Breast epithelium (tissue), 4 donors: ENCODE data around the gene FAM81A. TPM values are rescaled to one million over a fixed set of nuclear protein-coding genes. Genes with fewer than 3 reads are reported as not detected.

Experiments used
- DNase-seq, 2 donors: peaks; one replicate each; pipeline ENCODE4 v3.0.0-alpha.2; 2019; ENCODE audit warnings: low spot score in 2 of 2
- H3K27ac ChIP-seq, 2 donors: fragments of 200-600 bp; sonication (generic) in 1 of 2; one replicate each; pipeline ENCODE4 v1.5.1; 2016 to 2019; ENCODE audit warnings: mild to moderate bottlenecking in 1 of 2
- H3K27me3 ChIP-seq, 2 donors: fragments of 200-600 bp; sonication (generic) in 1 of 2; one replicate each; pipeline versions ENCODE4 v1.5.1 to v1.6.0; 2017 to 2019; ENCODE audit warnings: control low read depth in 1 of 2, mild to moderate bottlenecking in 1 of 2
- H3K36me3 ChIP-seq: fragments of 200-600 bp; one replicate; pipeline ENCODE4 v1.5.1; 2019
- H3K4me1 ChIP-seq, 2 donors: fragments of 200-600 bp; sonication (generic); one replicate each; pipeline ENCODE4 v1.5.1; 2016 to 2019; ENCODE audit warnings: control low read depth in 1 of 2
- H3K4me3 ChIP-seq, 3 donors: fragments of 200-600 bp; sonication (generic); 1 replicate in 2 of 3; 2 replicates in 1 of 3; pipeline ENCODE4 v1.5.1; 2016 to 2019; ENCODE audit warnings: mild to moderate bottlenecking in 3 of 3, moderate library complexity in 2 of 3
- H3K9me3 ChIP-seq, 2 donors: fragments of 200-600 bp; sonication (generic) in 1 of 2; one replicate each; pipeline ENCODE4 v1.5.1; 2016 to 2019; ENCODE audit warnings: control low read depth in 1 of 2
- POLR2A ChIP-seq: fragments of 450-650 bp; IDR thresholded peaks from one replicate; pipeline ENCODE4 v1.6.1; 2016; ENCODE audit warnings: antibody characterized with exemption, mild to moderate bottlenecking, moderate library complexity
- POLR2AphosphoS5 ChIP-seq, 3 donors: sonication (generic); formaldehyde crosslinking; IDR thresholded peaks; one replicate each; pipeline ENCODE4 v1.6.1; 2017; ENCODE audit warnings: antibody characterized with exemption in 3 of 3
- intact Hi-C: fragments of 100-400 bp; cut with DNase I; formaldehyde crosslinking; loops from one replicate; pipeline ENCODE4 v1.15.1; 2023; ENCODE audit warnings: low total_unique reads
- total RNA-seq, 3 donors: library from RNA; depleted of rRNA; stranded (reverse); fragments of >200 nt; gene quantifications; one replicate each; pipeline ENCODE4 v1.1.0, GENCODE V29; 2016
- TF ChIP-seq, protein P1 (sequence below), 3 donors: fragments of 450-650 bp; IDR thresholded peaks; one replicate each; pipeline ENCODE4 v1.5.1; 2016 to 2017; ENCODE audit warnings: antibody characterized with exemption in 3 of 3, mild to moderate bottlenecking in 3 of 3, moderate library complexity in 3 of 3

The FAM81A gene
- total RNA-seq, 3 donors from 2014 or later = 1.2 to 2.3 TPM; not detected in 1

DNA sequence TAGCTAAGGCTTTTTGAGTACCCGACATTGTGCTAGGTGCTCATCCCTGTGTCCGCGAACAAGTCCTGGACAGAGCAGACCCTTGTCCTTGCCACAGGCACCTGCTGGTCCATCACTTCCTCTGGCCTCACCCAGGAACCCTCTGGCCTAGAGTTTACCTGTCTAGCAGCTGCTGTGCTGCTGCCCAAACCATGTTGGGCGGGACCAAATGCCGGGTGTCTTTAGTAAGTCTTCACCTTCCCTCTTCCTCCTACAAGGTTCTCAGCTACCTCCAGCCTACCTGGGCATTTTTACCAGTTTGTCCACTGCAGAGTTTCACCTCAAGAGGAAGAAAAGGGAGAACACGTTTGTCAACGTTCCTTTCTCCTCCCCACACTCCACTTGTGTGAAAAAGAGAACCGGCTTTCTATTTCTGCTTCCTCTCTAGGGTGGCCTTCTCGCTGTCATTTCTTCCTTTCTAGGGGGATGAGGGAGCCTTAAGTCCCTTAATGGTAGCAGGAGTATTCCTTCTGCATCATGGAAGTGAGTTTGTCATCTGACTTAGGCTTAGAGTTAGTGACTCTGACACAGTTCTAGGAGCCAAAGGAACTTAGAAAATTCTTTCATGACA lies 93.2 kb downstream of the FAM81A start:
- H3K27me3 ChIP-seq = no peaks in the 10 kb centered on the region
- H3K4me1 ChIP-seq = no peaks in the 10 kb centered on the region
- no peak for DNase-seq
- no peak for TF ChIP-seq POLR2AphosphoS5 (IDR thresholded peaks at IDR 0.05)
- TF ChIP-seq POLR2A = no peak
- TF ChIP-seq, protein P1, sequence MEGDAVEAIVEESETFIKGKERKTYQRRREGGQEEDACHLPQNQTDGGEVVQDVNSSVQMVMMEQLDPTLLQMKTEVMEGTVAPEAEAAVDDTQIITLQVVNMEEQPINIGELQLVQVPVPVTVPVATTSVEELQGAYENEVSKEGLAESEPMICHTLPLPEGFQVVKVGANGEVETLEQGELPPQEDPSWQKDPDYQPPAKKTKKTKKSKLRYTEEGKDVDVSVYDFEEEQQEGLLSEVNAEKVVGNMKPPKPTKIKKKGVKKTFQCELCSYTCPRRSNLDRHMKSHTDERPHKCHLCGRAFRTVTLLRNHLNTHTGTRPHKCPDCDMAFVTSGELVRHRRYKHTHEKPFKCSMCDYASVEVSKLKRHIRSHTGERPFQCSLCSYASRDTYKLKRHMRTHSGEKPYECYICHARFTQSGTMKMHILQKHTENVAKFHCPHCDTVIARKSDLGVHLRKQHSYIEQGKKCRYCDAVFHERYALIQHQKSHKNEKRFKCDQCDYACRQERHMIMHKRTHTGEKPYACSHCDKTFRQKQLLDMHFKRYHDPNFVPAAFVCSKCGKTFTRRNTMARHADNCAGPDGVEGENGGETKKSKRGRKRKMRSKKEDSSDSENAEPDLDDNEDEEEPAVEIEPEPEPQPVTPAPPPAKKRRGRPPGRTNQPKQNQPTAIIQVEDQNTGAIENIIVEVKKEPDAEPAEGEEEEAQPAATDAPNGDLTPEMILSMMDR (IDR thresholded peaks at IDR 0.05) = no peak
- intact Hi-C loops = loop anchor here (5.0 kb wide), 1 partner anchor 1219 kb away; no protein-coding TSS in a partner anchor
- H3K27ac ChIP-seq = no peak overlapping the region
- no peaks in the 10 kb centered on the region for H3K9me3 ChIP-seq
- no peak overlapping the region for H3K4me3 ChIP-seq
- H3K36me3 ChIP-seq = no peaks in the 10 kb centered on the region

DNA sequence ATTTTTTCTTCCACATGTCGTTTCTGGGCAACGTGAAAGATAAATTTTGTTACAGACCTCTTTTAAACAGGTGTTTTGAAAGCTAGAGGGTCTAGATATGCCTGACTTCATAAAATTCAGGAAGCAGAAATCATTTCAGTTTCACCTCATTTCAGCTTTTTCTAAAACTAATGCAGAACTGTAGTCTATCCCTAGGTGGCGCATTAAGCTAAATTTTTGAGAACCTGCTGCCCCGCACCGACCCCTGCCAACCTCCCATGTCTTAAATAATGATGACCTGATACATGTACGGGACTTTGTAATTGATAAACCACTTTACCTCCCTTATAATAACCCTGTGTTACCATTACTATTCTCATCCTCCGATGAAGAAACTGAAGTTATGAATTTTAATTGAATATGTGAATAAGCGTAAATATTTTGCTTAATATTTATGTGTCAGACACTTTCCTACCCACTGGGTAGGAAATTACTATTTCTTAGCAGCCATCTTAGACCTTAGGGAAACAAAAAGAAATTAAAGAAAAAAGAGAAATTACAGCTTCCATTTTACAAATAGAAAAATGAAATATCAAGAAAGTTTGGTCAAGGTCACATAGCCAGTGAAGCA lies 94.9 kb downstream of the FAM81A start:
- Histone ChIP-seq H3K9me3 (no peaks in the 10 kb centered on the region), H3K4me1 (no peaks in the 10 kb centered on the region), H3K27ac (no peak overlapping the region), H3K27me3 (no peaks in the 10 kb centered on the region), H3K4me3 (no peak overlapping the region), H3K36me3 (no peaks in the 10 kb centered on the region)
- intact Hi-C loops = loop anchor here (5.0 kb wide), 1 partner anchor 1221 kb away; no protein-coding TSS in a partner anchor
- no peak for DNase-seq
- TF ChIP-seq, protein P1 (IDR thresholded peaks at IDR 0.05) = peak; percentile 54 to 65 (median 54)
- TF ChIP-seq POLR2A = no peak

DNA sequence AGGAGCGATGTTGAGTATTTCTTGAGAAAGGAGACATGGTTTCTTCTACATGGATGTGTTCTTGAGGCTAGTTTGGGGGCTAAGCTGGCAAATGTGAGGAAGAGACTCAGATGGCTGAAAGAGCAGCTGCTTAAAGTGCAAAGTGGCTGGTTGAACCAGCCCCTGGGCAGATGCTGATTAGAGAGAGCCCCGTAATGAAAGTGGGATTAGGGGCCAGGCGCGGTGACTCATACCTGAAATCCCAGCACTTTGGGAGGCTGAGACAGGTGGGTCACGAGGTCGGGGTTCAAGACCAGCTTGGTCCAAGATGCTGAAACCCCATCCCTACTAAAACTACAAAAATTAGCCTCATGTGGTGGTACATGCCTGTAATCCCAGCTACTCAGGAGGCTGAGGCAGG lies 98.6 kb downstream of the FAM81A start:
- Histone ChIP-seq H3K9me3 (no peaks in the 10 kb centered on the region), H3K4me1 (no peaks in the 10 kb centered on the region), H3K36me3 (no peaks in the 10 kb centered on the region), H3K27ac (no peak overlapping the region), H3K27me3 (no peaks in the 10 kb centered on the region), H3K4me3 (no peak overlapping the region)
- TF ChIP-seq, protein P1 (IDR thresholded peaks at IDR 0.05) = no peak
- TF ChIP-seq POLR2AphosphoS5 (IDR thresholded peaks at IDR 0.05) = no peak
- TF ChIP-seq POLR2A = no peak
- no peak for DNase-seq
- intact Hi-C loops = no loop called here

DNA sequence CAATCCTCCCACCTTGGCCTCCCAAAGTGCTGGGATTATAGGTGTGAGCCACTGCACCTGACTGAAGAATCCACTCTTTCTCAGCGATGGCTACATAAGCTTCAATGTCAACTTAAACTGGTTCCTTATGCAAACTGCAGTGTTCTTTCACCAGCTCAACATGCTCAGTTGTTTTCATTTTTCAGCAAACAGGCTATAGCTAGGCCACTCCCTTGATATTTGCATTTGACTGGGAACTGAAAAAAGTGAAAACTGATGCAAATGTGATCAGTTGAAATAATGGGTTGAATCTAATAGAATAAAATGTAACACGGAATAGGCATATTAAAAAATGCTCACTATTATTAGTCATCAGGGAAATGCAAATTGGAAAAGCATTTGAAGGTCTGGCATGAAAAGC lies 99.4 kb downstream of the FAM81A start:
- no peak overlapping the region for H3K4me3 ChIP-seq
- H3K9me3 ChIP-seq = no peaks in the 10 kb centered on the region
- H3K4me1 ChIP-seq = no peaks in the 10 kb centered on the region
- TF ChIP-seq, protein P1 (IDR thresholded peaks at IDR 0.05) = no peak
- TF ChIP-seq POLR2AphosphoS5 (IDR thresholded peaks at IDR 0.05) (no peak), POLR2A (no peak)
- no peaks in the 10 kb centered on the region for H3K36me3 ChIP-seq
- intact Hi-C loops = no loop called here
- H3K27me3 ChIP-seq = no peaks in the 10 kb centered on the region
- no peak for DNase-seq
- no peak overlapping the region for H3K27ac ChIP-seq

DNA sequence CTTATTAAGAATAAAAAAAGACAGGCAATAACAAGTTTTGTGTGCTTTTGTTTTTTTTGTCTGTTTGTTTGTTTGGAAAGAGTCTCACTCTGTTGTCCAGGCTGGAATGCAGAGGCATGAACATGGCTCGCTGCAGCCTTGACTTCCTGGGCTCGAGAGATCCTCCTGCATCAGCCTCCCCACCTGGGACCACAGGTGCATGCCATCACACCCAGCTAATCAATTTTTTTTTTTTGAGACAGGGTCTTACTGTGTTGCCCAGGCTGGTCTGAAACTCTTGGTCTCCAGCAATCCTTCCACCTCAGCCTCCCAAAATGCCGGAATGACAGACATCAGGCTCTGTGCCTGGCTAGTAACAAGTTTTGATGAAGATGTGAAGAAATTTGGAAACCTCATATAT lies 100.5 kb downstream of the FAM81A start:
- H3K27ac ChIP-seq = no peak overlapping the region
- H3K9me3 ChIP-seq = no peaks in the 10 kb centered on the region
- no peaks in the 10 kb centered on the region for H3K36me3 ChIP-seq
- intact Hi-C loops = no loop called here
- no peaks in the 10 kb centered on the region for H3K4me1 ChIP-seq
- no peak for DNase-seq
- TF ChIP-seq, protein P1 (IDR thresholded peaks at IDR 0.05) = no peak
- TF ChIP-seq POLR2A (no peak), POLR2AphosphoS5 (IDR thresholded peaks at IDR 0.05) (no peak)
- no peak overlapping the region for H3K4me3 ChIP-seq
- no peaks in the 10 kb centered on the region for H3K27me3 ChIP-seq
